NCI-H146 (cell line): ENCODE data around the gene ABCC3.
A peak's percentile ranks its signal among the peaks of the same experiment; 100 is the strongest.

Source experiments
- DNase-seq: peaks from one replicate; lab custom pipeline; 2025; lab: John Stamatoyannopoulos, UW

Gene ABCC3

DNA sequence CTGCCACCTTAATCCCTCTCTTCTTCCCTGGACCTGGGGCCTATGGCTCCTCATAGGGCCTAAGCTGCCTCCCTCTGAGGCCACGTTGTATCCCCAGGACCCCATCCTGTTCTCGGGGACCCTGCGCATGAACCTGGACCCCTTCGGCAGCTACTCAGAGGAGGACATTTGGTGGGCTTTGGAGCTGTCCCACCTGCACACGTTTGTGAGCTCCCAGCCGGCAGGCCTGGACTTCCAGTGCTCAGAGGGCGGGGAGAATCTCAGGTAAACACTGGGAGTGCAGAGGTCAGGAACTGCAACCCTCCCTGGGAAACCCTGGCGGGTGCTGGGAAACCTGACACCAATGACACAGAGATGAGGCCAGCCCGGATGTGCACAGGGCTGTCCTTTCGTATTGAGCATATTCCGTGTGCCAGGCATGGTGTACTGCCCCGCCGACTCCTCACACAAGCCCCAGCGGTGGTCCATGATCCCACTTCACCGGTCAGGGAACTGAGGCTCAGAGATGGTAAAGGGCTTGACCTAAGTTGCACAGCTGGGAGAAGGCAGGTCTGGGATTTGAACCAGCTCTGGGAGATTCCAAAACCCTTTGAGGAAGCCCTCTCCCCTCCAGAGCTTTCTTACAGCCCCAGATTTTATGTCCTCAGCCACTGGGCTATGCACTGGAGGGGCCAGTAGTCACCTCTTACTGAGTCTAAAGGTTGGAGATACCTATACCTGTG is 50.1 kb downstream of the ABCC3 start:
- DNase-seq, result peak; percentile 54

DNA sequence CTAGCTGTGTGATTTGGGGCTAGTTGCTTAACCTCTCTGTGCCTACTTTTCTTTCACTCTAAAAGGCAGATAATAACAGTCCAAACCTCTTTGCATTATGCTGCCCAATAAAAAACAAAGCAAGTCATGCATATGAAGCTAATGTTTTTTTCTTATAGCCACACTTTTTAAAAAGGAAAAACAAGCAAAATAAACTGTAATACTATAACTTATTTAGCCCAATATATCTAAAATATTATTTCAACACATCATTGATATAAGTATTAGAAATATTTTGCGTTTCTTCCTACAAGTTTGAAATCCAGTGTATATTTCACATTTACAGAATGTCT is 50.6 kb downstream of the ABCC3 start:
- no peak for DNase-seq

DNA sequence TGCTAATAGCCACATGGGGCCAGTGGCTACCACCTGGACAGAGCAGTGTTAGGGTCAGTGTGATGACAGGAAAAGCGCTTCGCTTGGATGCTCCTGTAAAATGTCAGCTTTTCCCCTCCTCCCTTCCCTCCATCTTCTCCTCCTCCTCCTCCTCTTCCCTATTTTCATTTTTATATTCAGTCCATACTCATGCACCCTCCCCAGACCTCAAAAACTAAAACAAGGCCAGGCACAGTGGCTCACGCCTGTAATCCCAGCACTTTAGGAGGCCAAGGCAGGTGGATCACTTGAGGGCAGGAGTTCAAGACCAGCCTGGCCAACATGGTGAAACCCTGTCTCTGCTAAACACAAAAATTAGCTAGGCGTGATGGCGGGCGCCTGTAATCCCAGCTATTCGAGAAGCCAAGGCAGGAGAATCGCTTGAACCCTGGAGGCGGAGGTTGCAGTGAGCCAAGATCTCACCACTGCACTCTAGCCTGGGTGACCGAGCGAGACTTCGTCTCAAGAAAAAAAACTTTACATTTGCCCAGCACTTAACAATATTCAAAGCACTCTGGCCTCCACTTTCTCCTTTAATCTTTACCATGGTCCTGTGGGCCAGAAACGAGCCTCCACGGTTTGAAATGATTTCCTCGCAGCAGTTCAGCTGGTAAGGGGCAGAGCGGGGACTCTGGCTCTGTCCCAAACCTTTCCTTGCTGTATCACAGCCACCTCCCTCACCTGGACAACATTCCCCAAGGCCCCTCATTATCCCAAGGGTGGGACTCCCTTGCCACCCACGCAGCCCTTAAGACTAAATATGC is 51.2 kb downstream of the ABCC3 start:
- DNase-seq, result no peak

DNA sequence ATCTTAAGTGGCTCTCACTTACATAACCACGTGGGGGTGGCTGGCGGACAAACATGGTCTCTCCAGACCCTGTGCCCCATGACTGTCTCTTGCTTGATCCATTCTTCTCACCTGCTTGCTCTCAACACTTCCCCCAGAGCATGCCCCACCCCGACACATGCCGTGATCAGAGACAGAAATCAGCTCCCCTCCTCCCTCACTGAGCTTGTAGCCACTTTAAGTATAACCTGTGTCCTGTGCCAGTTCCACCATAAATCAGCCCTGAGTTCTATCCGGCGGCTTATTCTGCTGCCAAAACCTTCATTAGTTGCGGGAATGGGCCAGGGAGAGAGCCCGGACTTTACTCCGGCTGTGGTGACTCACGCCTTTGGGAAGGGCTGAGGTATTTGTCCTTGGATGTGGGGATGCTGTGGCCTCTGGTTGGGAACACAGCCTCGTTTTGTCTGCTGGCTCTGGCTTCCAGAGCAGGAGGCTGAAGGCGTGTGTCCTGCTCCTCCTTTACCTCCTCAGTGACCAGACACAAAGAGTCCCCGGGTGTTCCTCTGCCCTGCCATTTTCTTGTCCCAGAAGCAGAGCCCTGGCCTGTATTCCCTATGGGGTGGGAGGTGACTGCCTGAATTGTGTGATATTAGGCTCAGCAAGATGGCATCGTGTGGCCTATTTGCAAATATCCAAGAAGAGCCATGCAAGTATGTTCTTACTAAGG is 52.0 kb downstream of the ABCC3 start:
- DNase-seq, result no peak

DNA sequence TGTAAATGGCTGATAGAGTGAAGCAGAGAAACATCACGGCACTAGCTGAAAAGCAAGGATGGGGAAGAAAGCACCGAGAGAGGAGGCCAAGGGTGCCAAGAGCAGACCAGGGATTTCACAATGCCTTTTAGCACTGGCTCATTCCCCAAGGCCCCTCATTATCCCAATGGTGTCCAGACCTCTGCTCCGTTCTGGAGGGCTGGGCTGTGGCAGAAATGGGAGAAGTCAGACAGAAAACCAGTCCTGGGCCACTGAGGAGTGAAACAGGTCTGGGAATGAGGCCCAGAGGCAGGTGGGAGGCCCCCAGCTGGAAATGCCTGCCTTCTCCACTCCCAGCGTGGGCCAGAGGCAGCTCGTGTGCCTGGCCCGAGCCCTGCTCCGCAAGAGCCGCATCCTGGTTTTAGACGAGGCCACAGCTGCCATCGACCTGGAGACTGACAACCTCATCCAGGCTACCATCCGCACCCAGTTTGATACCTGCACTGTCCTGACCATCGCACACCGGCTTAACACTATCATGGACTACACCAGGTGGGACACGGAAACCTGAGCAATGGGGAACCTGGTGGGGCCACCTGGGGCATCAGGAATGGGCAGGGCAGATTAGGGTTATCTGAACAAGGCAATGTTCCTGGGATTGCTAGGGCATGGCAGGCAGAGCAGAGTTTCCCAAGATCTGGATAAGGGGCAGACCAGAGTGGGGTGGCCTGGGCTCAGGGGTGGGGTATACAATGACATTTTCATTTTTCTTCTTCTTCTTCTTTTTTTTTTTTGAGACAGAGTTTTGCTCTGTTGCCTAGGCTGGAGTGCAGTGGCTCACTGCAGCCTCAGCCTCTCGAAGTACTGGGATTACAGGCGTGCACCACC is 52.8 kb downstream of the ABCC3 start:
- no peak for DNase-seq

DNA sequence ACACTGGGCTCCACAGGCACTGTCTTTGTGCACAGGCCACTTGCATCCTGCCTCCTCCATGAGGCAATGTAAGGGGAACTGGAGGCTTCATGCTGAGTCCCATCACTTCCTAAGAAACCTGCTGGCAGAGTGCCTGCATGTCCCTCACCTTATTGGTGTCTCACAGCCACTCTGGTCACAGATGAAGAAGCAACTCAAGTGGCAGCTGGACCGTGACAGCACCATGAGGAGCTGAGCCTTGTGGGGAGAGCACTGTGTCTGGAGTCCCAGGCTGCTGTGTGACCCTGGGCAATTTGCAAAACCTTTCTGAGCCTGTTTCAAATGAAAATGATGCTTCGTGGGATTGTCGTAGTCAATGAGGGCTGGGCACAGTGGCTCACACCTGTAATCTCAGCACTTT is 53.6 kb downstream of the ABCC3 start:
- DNase-seq, result no peak

DNA sequence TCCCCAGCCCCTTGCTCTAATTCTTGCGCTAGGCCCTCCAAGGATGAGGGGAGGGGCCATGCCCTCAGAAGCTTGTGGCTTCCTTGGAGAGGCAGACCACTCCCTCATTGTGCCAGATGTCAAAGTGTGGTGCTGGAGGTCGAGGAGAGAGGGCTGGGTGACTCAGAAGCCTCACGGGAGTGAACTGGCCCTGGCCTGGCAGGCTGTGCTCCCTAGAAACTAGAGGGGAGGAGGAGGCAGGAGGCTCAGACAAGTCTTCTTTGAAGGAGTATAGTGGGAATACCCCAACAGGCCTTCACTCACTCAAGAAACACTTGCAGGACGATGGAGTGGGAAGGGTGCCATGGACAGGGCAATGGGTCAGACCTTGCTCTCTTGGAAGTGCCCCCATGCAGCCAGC is 54.6 kb downstream of the ABCC3 start:
- DNase-seq, result no peak

DNA sequence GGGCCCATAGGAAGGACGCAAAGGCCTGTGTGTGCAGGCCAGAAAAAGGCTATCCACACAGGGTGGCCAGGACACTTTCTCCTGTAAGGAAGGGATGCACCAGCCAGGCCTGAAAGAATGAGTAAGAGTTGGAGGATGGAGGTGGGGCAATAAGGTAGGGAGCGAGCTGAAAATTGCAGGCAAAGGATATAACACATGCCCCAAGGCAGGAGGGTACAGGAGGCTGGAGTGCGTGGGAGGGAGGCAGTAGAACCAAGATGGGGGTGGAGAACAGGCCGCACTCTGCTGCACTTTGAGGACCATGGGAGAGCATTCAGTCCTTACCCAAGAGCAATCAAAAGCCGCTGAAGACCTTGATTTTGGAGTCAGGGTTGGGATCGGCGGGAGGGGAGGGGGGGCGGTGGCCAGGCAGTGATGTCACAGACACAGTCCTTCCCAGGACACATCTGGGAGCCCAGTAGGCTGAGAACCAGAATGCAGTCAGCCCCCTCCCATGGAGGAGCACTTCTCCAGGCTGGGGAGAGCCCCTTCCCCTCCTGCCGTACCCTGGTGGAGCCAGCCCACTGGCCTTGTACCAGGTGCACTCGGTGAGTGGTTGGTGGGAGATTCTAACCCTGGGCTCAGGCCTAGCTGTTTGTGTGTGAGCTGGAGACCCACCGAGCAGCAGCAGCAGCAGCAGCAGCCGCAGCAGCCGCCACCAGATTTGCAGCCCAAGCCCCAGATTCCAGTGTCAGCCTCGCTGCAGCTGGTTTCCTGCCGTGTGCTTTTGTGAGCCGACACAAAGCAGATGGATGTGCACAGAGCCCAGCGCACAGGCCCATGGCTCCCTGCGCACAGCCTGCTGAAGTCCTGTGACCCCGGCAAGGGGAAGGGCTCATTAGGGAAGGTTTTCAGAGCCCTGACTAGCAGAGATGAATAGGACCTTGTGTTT is 55.5 kb downstream of the ABCC3 start:
- DNase-seq, result no peak

DNA sequence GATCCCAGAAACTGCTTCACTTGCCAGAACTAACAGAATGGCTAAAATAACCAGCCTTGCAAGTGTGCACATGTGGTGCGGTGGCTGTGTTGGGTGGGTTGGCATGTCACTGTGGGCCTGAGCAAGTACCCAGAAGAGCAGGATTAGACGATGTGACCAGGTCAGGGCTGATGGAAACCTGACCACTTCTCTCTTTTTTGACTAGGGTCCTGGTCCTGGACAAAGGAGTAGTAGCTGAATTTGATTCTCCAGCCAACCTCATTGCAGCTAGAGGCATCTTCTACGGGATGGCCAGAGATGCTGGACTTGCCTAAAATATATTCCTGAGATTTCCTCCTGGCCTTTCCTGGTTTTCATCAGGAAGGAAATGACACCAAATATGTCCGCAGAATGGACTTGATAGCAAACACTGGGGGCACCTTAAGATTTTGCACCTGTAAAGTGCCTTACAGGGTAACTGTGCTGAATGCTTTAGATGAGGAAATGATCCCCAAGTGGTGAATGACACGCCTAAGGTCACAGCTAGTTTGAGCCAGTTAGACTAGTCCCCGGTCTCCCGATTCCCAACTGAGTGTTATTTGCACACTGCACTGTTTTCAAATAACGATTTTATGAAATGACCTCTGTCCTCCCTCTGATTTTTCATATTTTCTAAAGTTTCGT is 56.3 kb downstream of the ABCC3 start:
- no peak for DNase-seq

DNA sequence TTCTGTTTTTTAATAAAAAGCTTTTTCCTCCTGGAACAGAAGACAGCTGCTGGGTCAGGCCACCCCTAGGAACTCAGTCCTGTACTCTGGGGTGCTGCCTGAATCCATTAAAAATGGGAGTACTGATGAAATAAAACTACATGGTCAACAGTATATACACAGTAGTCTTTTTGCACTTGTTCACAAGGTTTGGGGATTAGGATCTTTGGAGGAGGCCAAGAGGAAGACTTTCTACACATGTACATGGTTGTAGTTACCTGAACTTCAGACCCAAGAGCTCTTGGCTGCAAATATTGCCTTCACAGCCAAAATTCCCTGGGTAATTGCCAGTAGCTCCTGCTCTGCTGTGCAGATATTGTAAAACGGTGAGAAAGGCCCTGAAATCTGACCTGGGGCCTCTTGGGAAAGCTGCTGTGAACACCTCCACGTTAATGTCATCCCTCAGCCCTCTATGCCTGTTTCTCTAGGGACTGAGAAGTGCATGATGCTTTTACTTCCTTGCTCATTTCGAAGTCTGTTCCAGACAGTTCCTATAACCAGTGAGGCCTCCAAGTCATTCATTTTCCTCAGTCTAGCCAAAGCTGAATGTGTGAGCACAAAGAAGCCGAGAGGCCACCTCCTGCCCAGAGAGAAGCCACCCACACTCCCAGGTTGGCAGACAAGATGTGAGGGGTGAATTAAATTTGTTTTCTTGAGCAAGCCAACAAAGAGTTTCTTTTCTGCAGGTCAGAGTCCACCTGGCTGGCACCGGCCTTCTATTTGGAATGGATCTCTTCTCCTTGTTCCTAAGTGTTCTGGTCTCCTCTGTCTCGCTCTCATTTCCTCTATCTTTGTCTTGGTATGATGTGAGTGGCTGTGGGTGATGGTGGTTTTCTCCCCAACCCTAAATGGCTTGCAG is 57.1 kb downstream of the ABCC3 start:
- no peak for DNase-seq

DNA sequence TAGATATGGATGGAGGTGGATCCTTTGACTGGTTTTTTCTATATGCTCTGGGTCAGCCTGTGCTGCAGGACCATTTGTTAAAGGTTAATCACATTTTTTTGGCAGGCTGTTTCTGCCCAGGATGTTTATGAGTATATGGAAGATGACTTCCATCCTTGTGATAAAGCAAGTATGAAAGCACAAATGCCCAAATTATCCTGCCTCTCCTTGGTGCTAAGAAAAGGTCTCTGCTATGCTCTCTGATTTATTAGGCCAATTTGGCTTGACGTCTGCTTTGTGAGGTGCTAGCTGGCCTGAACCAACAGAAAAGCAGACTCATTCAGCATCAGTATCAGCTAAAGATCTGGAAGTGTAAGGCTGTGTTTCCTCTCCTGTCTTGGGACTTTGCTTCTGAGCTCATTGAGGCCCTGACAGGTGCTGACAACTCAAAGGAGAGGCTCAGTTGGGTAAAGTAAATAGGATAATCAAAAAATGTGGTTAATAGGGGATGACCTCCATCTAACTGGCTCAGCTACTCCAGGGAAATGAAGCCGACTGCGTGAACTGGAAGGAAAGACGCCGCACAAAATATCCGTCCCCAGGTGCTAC is 57.9 kb downstream of the ABCC3 start:
- no peak for DNase-seq

DNA sequence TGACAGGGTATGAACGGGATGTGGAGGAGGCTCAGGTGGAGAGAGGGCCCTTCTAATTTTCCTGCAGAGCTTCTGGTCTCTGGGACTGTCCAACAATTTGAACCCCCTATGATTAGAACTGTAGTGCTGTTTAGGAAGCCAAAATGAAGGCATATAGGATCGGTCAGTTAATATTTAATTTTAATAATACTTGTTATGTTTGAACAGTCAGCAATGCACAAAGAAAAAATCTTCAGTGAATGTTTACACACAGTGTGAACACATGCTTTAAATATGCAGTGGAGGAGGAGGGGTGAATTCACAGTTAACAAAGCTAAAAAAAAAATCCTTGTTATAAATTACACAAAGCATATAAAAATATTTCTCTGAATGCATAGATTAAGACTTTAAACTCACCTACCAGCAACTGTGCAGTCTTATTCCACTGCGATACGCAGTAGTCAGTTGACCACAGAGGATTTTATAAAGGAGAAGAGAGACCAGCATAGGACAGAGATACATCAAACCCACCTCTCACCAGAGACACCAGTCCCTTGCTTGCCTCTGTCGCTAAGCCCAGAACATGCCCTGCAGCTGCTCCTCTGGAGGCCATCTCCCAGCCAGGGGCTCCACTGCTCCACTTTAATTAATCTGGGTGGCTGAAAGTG is 58.5 kb downstream of the ABCC3 start:
- no peak for DNase-seq

DNA sequence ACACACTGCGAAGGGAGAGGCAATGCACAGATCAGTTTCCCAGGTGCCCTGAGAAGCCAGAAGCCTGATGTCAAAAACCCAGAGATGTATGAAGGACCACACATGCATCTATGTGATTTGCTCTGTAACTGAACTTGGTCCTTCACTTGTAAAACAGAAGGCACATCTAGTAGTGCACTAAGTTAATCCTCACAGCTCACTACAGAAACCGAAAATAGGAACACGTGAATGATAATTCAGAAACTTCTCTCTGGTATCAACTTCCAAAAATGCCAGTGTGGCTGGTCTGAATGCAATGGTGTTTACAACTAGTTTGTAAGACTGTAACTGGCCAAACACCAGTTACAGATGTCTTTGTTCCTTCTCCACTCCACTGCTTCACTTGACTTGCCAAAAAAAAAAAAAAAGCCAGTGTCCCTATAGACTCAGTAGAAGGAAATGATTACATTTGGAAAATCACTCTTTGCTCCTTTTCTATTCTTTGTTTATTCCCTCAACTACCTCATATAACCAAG is 61.7 kb downstream of the ABCC3 start:
- no peak for DNase-seq

DNA sequence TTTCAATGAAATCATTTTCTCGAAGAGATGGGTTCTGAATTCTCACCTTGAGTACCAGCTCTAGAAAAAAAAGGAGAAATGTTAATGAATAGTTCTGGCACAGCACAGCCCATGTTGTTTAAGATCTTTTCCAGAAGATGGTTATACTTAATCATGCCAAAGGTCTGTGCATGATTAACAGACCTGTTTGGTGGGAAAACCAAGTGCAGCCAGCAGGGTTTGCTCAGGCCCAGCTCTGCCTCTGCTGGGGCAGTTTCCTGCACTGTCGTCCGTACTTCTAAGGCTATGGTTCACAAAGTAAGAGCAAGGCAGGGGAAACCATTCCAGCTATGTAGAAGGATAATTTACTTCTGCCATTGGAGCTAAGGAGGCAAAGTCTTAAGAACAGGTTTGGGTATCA is 62.4 kb downstream of the ABCC3 start:
- DNase-seq, result no peak

DNA sequence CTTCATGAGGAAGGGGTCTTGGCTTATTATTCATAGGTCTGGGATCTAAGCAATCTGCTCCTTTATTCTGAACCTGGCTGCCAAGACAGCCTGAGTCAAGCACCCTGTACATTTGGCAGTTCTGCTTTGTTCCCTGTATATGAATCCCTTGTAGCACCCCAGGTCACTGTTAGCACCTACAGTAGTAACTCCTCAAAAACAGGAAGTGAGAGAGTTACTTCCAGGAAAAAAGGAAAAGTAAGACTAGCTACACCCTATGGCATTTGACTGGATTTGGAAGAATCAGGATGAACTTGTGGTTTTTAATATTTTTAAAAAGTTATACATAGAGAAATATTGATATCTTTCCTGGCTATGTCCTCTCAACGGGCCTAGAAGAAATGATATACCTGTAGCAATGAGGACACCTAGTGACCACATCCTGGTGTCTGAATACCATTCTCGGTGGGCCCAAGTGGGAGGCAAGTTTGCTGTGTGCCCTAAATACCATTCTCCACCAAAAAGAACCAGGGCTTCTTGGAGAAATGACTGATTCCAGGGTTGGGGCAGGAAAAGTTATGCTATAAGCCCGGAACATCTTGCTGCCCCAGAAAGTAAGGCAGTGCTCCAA is 63.1 kb downstream of the ABCC3 start:
- DNase-seq, result no peak

DNA sequence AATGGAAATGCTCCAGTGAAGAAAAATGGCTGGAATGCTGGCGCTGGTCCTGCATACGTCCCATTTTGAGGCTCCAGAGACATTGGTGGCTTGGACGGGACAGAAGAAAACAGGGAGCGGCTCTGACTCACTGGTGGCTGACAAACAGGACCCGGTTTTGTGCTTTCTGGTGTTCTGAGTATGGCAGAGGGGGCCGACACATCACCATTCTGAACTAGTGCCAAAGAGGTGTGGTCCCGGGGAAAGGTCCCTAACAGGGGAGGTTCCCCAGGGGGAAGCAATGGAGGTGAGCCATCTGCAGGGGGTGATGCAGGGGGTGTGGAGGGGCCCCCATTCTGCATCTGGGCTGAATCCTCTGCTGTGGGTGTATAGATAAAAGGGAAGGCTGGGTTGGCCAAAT is 64.7 kb downstream of the ABCC3 start:
- DNase-seq, result no peak

DNA sequence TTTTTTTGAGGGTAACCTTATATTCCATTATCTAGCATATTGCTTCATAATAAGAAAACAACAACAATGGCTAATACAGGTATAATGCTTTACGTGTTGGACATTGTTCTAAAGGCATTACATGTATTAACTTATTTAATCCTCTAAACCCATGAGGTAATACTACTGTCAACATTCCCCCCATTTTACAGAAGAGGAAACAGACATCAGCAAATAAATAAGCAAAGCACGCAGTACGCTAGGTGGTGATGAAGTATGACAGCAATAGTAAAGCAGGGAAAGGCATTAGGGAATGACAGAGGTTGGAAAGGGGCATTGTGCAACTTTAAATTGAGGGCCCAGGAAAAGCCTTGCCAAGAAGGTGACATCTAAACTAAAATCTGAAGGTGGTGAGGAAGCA is 68.5 kb downstream of the ABCC3 start:
- no peak for DNase-seq
